Caki2 (cell line): ENCODE measurements around the gene TTBK2. TPM values are rescaled to one million over a fixed set of nuclear protein-coding genes. Genes with fewer than 3 reads are reported as not detected.

Experiments used
- DNase-seq: peaks from one replicate; pipeline ENCODE4 v3.0.0-alpha.2; 2015; ENCODE audit warnings: low read depth
- in situ Hi-C: cut with HindIII; loops from 2 replicates; pipeline ENCODE4 v1.10.0; 2016; ENCODE audit warnings: low sequenced_read_pairs, low pct_unique_long_range_greater_than_20kb, mixed read lengths
- total RNA-seq: library from RNA; depleted of rRNA; stranded (reverse); fragments of >200 nt; shearing (Covaris generic); gene quantifications from 2 replicates; pipeline ENCODE4 v1.2.3, GENCODE V29; 2014; ENCODE audit warnings: low replicate concordance

Gene TTBK2
- total RNA-seq, 1 experiment from 2014 or later = 7.4 TPM

DNA sequence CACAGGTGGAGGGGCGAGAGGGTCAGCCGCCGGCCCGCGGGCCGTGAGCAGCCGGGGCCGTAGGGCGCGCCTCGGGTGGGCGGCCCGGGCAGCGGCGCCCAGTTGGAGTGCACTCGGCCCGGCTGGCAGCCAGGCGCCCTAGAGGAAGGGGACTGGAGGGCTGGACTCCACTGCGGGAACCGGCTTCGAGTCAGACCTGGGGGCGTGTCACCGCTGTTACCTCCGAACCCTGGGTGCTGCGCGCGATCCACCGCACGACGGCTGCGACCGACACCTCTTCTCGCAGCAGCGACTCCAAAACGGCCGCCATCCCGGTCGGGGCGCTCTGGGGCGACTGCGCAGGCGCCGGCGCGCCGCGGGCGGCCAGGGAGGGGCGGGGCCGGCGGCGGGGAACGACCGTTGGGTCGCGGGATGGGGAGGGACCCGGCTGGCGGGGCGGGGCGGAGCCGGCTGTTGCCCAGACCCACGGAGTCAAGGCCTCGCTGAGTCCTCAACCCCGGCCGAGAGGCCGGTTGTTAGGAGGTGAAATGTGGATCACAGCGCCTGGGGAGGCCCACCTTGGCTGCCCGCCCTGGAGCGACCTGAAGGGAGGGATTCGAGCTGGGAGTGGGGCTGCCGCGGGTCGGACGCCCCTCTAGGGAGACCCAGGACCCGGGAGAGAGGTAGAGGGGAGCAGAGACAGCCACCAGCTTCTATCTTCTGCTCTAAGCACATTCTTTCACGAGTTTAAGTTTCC lies 183.6 kb downstream of the TTBK2 start, which contains the start of gene CDAN1:
CDAN1 (minus strand) TSS at position 336 of the 736 bp plus-strand sequence; CDS start at position 310, 26 bp downstream.
- in situ Hi-C loops = no loop called here
- DNase-seq = peak; percentile 80

DNA sequence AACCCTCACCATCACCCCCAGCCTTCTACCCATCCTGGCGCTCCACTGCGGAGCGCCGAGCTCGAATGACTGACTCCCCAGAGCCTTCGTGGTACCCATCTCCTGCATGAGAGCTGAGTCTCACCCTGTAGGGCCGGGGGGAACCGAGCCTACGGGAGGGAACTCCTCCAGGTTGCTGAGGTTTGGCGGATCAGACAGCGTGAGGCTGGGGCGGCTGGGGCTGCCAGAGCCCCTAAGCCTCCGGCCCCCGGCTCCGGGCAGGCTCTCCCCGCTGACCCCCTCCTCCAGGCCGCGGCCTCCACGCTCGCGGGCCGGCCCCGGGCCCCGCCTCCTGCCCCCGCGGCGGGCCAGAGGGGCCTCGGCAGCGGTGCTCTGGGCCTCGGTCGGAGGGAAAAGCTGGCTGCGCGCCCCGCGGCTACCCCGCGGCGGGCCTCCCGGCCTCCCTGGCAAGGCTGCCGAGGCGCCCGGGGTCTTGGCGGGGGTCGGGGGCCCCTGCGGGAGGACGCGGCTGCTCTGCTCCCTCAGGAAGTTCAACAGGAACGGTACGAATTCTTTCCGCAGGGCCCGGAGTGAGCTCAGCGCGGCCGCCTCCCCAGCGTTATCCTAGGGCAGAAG lies 184.3 kb downstream of the TTBK2 start:
- in situ Hi-C loops = no loop called here
- DNase-seq = no peak

DNA sequence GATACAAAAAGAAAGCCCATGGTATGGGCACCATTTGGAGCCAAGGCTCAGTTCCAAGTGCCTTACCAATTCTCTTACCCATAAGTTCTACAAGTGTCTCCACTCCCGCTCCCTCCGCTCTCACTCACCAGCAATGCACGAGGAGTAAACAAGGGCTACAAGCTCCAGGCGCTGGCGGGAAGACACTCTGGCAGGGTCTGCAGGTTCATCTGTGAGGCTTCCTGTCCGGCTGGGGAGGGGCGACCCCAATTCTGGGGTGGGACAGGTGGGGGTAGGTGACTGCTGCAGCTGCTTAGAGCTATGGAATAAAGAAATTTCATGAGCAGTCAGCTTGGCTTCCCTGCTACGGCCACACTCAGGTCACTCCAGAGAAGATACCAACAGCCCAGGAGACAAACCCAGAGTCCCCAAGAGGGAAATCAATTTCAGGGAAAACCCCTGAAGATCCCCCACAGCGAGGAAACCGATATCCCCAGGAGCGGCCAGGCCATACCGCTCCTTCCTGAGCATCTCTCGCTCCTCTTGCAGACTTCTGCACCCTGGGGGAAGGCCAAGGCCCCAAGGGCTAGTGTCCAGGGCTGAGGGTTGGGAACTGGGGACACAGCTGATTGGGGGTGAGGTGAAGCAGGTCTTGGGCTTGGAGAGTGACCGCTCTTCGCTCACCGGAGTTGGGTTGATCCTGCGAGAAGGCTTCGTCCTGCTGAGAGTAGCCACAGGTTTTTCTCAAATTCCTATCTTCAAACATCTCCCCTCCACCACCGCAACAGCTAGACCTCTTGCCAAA lies 185.0 kb downstream of the TTBK2 start:
- in situ Hi-C loops = no loop called here
- DNase-seq = no peak

DNA sequence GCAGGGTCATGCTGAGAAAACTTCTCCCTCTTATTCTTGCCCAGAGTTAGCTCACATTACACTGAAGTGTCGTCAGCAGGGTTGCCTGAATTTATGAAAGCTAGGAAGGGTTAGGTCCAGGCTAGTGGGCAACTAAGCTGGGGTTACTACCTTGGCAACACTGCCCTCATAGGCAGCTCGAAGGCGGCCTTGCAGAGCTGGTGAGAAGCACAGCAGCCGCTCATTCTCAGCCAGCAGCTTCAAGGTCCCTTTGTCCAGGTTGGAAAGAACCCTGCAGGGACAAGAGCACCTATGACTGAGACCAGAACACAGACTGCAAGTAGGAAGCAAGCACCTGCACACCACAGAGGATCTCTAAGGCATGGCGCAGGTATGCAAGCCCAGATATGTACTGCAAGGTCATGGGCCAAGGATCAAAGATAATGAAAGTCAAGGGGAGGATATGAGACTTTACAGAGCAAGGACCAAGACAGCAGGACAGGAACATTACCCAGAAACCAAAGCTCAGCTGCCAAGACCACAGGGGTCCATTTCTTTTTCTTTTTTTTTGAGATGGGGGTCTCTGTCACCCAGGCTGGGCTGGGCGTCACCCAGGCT lies 186.4 kb downstream of the TTBK2 start:
- in situ Hi-C loops = no loop called here
- DNase-seq = no peak

DNA sequence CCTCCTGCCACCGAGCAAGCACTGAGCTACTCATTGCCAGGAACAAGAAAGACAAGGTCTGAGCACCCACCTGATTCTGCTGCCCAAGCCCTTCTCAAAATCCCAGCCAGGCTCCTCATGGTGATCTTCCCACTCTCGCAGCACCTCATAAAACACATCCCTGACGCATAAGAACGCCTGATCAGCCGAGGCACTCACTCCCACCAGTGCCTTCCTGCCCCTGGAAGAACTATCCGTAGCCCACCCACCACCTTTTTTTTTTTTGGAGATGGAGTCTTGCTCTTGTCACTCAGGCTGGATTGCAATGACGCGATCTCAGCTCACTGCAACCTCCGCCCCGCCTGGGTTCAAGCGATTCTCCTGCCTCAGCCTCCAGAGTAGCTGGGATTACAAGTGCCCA lies 187.6 kb downstream of the TTBK2 start:
- in situ Hi-C loops = no loop called here
- DNase-seq = no peak

DNA sequence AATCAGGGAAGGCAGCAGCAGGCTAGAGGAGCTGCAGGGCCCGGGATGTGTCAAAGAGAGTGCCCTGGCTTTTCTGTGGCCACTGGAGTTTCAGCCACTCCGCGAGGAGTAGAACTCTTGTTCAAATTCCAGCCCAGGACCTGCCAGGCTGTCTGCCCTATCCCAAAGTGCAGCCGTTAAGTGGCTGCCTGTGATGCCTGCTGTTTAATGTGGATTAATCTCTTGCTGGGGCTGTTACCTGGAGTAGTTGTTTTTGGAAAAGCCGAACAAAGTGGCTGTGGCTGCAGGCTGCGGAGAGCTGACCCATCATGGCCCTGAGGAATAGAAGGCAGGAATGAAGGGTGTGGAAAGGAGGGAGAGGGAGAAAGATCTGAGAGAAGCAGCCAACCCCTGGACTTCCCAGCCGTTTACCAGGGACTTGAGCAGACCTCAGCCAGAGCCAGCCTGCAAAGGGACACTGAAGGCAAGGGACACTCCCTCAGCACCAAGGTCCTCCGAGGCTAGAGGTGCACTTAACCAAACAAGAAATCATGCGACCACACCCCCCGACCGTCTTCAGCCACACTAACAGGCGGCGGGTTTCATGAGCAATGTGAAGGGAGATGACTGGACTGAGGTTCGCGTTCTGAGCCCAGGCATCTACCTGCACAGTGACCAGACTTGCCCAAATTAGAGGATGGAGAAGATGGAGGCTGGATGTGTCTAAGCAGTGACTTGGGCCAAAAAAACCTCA lies 188.3 kb downstream of the TTBK2 start:
- in situ Hi-C loops = no loop called here
- no peak for DNase-seq

DNA sequence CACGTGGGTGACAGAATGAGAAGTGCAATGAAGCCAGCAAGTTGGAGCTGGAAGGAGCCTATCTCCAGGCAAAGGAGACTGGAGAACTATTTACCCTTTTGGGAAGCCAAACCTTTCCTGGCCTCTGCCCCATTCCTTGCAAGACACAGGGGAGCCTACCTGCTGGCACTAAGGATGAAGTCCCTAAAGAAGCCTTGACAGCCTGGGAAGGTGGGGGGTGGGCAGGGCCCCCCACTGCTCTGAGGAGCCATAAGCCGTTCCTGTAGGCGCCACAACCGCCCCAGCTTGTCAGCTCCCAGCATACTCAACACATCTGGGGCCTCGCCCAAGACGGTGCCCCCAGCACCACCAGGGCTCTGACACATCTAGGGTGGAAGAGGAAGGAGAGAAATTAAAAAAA lies 189.1 kb downstream of the TTBK2 start:
- DNase-seq = no peak
- in situ Hi-C loops = no loop called here

DNA sequence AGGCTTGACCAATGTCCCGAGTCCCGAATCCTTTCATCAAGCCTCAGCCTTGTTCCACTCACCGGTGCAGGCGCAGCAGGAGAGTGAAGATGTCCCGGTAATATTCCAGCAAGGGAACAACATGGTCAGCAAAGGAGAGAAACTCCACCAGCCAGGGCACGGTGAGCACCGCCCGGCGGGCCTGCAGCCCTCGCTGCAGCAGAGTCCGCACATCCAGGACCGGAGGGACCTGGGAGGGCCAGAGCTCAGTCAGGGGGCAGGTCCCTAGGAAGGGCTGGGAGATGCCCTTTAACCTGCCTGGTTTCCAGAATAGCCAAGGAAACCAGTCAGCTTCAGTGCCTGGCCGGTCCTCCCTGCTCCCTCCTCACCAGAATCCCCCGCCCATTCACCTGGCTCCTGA lies 190.0 kb downstream of the TTBK2 start:
- in situ Hi-C loops = no loop called here
- DNase-seq = no peak

DNA sequence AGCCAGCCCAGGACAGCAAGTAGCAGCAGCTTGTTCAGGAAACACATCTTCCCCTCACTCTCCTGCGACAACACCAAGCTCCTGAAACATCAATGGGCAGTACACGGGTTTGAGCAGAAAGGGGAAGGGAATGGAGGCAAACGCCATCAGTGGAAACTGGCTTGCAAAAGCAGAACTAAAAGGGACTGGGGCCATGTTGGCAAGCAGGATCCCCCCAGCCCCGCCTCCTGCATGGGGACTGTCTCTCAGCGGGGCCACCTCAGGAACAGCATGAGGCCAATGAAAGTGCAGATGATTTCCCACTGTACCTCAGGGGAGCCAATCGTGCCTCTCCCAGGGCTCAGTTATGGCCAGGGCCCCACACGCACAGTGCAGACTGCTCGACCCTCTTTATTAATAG lies 190.4 kb downstream of the TTBK2 start:
- DNase-seq = no peak
- in situ Hi-C loops = no loop called here

DNA sequence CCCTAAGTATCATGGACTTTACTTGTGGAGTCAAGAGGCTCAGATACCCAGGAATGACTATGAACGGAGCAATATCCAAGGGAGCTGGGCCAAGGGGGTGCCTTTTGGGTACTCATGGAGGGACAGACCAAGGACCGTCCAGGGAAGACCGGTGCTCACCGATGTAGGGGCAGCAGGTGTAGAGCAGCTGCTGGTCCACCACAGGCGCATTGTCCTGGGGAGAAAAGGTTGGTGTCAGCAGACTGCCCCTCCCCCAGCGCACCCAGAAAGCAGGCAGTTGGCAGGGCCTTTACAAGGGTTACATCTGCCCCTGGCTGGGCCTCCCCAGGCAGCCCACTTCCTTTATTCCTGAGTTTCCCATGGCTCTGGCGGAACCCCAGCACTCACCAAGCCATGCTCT lies 191.2 kb downstream of the TTBK2 start:
- in situ Hi-C loops = no loop called here

DNA sequence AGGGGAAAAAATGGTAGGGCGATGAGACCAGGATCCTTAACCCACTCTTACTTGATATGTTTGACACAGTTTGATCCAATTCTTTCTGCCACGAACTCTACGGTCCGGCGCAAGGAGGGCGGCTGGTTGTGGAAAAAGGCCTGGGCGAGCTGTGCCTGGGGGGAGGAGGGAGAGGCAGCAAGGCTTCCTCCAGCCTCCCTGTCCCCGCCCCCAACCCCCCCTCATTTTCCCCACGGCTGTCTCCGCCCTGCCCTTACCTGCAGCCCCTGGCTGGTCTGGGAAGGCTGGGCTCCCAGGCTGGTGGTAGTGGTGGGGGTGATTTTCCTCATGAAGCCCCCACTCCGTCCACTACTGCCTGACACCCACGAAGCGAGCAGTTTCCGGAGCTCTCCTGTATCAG lies 191.6 kb downstream of the TTBK2 start:
- no peak for DNase-seq
- in situ Hi-C loops = no loop called here

More for the DNA sequence above, 191.2 kb downstream of the TTBK2 start:
- DNase-seq = no peak

DNA sequence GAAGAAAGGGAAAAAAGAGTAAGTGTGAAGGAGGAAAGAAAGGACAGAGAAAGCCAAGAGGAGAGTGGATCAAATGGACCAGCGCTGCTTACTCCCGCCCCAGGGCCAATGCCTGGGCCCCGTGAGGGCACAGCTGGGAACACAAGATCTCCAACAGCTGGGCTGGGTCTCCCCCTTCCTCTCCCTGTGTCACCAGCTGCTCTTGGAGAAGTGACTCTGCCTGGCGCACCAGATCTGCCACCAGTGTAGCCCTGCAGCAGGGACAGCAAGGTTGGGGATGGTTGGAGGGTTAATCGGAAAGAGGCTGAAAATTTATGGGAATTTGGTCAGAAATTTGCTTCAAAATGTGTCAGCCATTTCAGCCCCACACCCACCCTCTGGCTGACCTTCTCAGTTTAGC lies 192.0 kb downstream of the TTBK2 start:
- DNase-seq = no peak
- in situ Hi-C loops = no loop called here

DNA sequence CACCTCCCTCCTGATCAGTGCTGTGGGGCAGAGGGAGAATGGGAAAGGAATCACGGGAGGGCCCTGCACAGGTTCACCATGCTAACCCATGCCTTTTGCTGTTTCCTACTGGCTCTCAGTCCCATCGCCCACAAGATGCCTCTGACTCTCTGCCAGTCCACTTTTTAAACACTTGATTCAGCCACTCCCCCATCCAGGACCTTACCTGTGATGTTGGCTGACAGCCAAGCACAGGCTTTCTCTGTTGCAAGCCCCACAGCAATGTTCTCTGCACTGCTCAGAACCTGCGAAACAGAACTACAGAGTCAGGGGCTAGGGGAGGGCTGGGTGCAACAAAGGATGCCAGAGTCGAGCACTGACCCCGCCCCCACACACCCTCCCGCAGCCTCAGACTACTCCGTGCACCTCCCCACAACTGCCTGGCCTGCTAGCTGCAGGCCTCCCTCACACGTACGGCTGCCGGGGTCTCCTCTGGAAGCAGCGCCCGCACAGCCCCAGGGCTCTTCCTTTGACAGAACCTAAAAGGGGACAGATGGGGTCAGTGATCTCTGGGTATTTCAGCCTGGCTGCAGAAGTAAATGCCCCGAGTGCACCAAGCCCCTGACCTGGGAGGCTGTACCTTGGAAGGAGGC lies 192.7 kb downstream of the TTBK2 start:
- in situ Hi-C loops = no loop called here
- no peak for DNase-seq

DNA sequence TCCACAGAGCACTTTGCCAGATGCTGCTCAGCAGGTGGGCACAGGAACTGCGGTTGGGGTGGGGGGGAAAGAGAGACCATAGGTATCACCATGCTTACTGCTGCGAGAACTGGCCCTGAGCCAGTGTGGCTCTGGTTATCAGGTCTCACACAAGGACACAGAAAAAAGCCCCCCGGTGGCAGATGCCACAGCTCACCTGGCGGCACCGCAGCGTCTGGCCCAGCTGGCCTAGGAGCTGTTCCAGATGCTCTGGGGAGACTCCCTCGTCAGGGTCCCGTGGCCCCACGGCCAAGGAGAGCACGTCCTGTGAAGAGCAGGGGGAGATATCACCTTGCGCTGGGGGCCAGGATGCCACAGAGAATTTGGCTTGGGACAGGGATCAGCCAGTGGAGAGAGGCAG lies 194.5 kb downstream of the TTBK2 start:
- in situ Hi-C loops = no loop called here
- no peak for DNase-seq

DNA sequence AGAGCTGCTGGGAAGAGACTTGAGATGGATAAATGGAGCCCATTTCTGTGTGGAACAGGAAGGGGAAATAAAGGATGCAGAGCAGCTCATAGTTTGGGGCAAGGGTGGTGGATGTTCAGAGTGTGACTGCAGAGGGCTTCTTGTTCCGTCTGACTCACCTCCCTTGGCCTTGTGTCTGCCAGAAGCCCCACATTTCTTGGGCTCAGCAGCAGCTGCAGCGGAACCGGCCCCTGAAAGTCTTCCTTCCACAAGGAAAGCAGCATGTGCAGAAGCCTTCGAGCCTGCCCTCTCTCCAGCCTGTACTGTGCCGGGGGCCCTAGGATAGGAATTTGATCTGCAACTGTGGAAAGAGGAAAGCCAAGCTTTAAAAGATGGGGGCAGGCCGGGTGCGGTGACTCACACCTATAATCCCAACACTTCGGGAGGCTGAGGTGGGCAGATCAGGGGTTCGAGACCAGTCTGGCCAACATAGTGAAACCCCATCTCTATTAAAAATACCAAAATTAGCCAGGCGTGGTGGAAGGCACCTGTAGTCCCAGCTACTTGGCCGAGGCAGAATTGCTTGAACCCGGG lies 195.2 kb downstream of the TTBK2 start:
- no peak for DNase-seq
- in situ Hi-C loops = no loop called here

DNA sequence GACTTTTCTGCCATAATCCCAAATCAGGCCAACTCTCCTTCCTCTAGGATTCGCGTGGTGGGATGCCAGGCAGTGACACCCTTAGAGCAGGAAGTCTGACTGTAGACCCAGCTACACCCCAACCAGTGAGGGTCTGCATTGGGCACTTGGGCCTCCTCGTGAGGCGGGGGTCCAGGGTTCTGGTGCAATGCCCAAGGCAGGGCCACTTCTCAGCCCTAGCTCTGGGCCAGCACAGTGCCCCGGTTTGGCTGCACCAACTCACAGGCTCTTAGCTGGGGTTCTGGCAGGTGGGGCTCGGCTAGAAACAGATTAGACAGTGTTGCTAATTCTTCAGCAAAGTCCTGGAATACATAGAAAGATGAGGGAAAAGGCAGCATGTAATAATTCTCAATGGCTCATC lies 196.3 kb downstream of the TTBK2 start:
- DNase-seq = no peak
- in situ Hi-C loops = no loop called here

DNA sequence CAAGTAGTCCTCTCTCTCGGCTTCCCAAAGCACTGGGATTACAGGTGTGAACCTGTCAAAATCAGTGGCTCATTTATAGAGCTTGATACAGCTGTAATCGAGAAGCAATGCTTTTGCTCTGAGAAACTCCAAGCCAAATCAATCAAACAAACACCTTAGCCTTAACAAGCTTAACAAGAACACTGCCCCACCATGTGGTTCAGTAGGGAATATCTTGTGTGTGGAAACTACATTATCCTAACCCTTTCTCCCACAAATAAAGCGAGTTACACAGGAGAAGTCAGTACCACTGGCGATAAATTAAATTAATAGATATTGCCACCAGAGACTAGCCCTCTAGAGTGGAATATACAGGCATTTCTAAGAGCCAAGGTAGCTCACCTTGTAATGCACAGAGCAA lies 197.5 kb downstream of the TTBK2 start:
- in situ Hi-C loops = no loop called here
- DNase-seq = no peak

DNA sequence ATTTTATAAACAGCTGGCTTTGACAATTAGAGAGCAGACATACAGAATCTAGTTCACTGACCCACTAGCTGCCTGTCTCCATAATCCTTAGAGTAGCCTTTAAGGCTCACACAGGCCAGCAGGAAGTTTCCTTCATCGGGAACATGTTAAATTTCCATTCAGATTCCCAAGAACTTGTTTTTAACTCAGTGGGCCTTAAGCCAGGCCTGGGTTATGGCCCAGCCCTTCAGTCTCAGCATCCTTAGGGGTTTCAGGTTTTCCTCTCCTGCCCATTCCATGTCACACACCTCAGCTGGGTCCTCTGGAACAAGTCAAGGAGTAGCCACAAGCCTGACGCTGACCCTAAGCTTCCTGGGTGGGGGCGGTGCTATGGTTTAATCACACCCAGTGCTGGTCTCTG lies 198.7 kb downstream of the TTBK2 start:
- in situ Hi-C loops = no loop called here
- no peak for DNase-seq
